Activated CD8-positive, alpha-beta T cell treated with anti-CD3 and anti-CD28 coated beads for 36 hours (primary cell): Measurements from ENCODE around the gene SMARCD2. TPM values are rescaled to one million over a fixed set of nuclear protein-coding genes. Genes with fewer than 3 reads are reported as not detected.

Experiments
- ATAC-seq: fragments of 200-7000 bp; cut with Tn5 transposase; one replicate; pipeline ENCODE4 v1.10.0; 2021; ENCODE audit warnings: mild to moderate bottlenecking, moderate library complexity
- CTCF ChIA-PET: fragments of 350-600 bp; sonication (Branson Sonifier 250); formaldehyde crosslinking; loops from one replicate; lab custom pipeline; 2021; ENCODE audit warnings: antibody characterized with exemption; lab: Charles Lee
- POLR2A ChIA-PET: fragments of 350-600 bp; sonication (Branson Sonifier 250); formaldehyde crosslinking; loops from one replicate; lab custom pipeline; 2021; ENCODE audit warnings: antibody characterized with exemption; lab: Charles Lee
- DNase-seq: peaks from one replicate; pipeline ENCODE4 v3.0.0-alpha.2; 2020
- H3K27ac Mint-ChIP-seq: one replicate; pipeline ENCODE4 v1.8.0; 2021; ENCODE audit warnings: mild to moderate bottlenecking, mixed read lengths
- H3K27me3 Mint-ChIP-seq: one replicate; pipeline ENCODE4 v1.8.0; 2021; ENCODE audit warnings: mixed read lengths
- H3K36me3 Mint-ChIP-seq: one replicate; pipeline ENCODE4 v1.8.0; 2021; ENCODE audit warnings: low read depth, mixed read lengths
- H3K4me1 Mint-ChIP-seq: one replicate; pipeline ENCODE4 v1.8.0; 2021; ENCODE audit warnings: low read depth, mixed read lengths
- H3K4me3 Mint-ChIP-seq: one replicate; pipeline ENCODE4 v1.8.0; 2021; ENCODE audit warnings: mild to moderate bottlenecking, moderate library complexity, mixed read lengths
- H3K9me3 Mint-ChIP-seq: one replicate; pipeline ENCODE4 v1.8.0; 2021; ENCODE audit warnings: mixed read lengths
- CTCF ChIP-seq: fragments of 200-600 bp; IDR thresholded peaks from one replicate; pipeline ENCODE4 v1.8.0; 2022; ENCODE audit warnings: antibody characterized with exemption, mild to moderate bottlenecking
- intact Hi-C: fragments of 100-400 bp; cut with micrococcal nuclease; formaldehyde crosslinking; loops from one replicate; pipeline ENCODE4 v1.10.0; 2022
- total RNA-seq, 2 experiments: library from RNA; stranded (reverse); gene quantifications; one replicate each; pipeline ENCODE4 v1.2.3, GENCODE V29; 2021

The SMARCD2 gene
- total RNA-seq, 2 experiments from 2014 or later = 99.4 to 103 TPM

DNA sequence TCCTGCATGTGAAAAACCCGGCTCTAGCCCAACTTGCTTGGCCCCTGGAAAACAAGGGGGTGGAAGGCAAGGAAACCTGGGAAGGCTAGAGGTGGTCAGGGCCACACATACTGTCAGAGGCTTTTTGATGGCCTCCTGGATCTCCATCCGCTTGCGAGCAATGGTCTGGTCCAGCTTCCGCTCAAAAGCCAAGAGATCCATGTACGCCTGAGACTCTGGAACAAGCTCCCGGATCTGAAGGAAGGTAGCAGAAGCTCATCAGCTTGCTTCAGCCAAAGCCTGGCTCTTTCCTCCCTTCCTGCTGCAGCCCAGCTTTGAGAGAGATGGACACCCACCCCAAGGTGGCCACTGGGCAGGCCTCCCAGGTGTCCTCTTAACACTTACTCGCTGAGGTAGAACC lies 5.7 kb downstream of the SMARCD2 start:
- no peak overlapping the region for H3K27ac Mint-ChIP-seq
- DNase-seq (no peak), ATAC-seq (no peak)
- CTCF ChIA-PET = interaction anchor here (0.8 to 1.1 kb wide), 3 partner anchors 9 to 411 kb away, joined by 3 read pairs; partner anchors contain the start of gene PSMC5
- H3K4me1 Mint-ChIP-seq = peaks cover 33% of the 10 kb centered on the region
- TF ChIP-seq CTCF = no peak
- peaks cover 40% of the 10 kb centered on the region for H3K36me3 Mint-ChIP-seq
- no peaks in the 10 kb centered on the region for H3K9me3 Mint-ChIP-seq
- intact Hi-C loops = no loop called here
- no peaks in the 10 kb centered on the region for H3K27me3 Mint-ChIP-seq
- POLR2A ChIA-PET = interaction anchor here (1.0 to 7.8 kb wide), 2 partner anchors 8 to 308 kb away, joined by 3 to 188 read pairs; partner anchors contain the start of genes FTSJ3 and PSMC5
- no peak overlapping the region for H3K4me3 Mint-ChIP-seq

DNA sequence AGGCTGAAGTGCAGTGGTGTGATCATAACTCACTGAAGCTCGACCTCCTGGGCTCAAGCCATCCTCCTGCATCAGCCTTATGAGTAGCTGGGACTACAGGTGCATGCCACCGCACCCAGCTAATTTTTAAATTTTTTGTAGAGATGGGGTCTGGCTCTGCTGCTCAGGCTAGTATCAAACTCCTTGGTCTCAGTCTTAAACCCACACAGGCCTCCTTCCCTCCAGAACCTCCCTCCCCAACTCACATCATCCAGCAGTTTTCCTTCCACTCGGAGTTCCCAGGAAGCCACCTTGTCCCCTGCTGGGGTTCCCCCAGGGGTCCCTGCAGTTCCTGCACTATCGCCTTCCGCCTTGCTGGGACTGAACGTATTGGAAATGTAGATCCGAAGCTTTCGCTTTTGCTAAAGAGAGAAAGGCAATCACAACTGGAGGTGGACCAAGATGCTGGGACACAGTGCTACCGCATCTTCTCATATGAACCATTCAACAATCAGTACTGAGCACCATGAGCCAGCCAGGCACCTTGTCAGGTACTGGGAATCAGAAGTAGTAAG lies 7.2 kb downstream of the SMARCD2 start:
- H3K27me3 Mint-ChIP-seq = no peaks in the 10 kb centered on the region
- POLR2A ChIA-PET = interaction anchor here (0.7 to 6.6 kb wide), 7 partner anchors 9 to 311 kb away, joined by 3 to 66 read pairs (median 3); no protein-coding TSS in a partner anchor
- no peak for TF ChIP-seq CTCF
- intact Hi-C loops = no loop called here
- peak overlapping the region; percentile 14 for H3K27ac Mint-ChIP-seq
- no peak for DNase-seq
- H3K4me1 Mint-ChIP-seq = peaks cover 41% of the 10 kb centered on the region
- CTCF ChIA-PET = interaction anchor here (0.6 to 4.0 kb wide), 10 partner anchors 8 to 137 kb away, joined by 3 to 15 read pairs (median 5); no protein-coding TSS in a partner anchor
- no peak overlapping the region for H3K4me3 Mint-ChIP-seq
- H3K9me3 Mint-ChIP-seq = no peaks in the 10 kb centered on the region
- no peak for ATAC-seq
- peaks cover 50% of the 10 kb centered on the region for H3K36me3 Mint-ChIP-seq

DNA sequence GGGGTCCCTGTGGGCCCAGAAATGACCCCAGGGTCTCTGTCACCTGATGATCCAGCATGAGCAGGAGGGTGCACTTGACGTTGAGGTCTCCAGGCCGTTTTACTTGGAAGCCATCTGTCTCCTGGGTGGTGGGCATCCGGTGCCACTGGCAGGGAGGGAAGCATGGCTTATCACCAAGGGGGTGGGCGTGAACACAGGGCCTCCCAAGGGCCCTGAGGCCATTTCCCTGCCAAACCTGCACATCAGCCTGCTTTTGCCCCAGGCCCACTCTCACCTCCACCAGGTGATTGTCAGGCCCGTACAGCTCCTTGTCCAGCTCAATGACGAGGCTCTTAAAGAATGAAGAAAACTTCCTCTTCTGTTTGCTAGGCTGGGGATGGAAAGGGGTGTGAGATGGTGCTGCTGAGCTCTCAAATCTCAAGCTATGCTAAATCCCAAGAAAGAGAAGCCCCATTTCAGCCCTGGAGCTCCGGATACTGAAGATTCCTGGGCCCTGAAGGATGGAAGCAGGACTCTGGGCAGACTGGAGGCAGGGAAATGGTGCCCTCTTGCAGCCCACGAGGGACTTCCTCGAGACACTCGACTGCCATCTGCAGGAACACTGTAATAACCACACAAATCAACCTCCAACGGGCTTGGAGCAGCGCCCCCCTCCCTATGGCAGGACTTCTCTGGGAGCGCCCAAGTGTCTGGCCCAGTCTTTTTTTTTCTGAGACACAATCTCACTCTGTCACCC lies 7.9 kb downstream of the SMARCD2 start:
- H3K4me1 Mint-ChIP-seq = peaks cover 47% of the 10 kb centered on the region
- H3K9me3 Mint-ChIP-seq = no peaks in the 10 kb centered on the region
- ATAC-seq (peak; percentile 83), DNase-seq (peak; percentile 61)
- CTCF ChIA-PET = interaction anchor here (0.7 to 4.0 kb wide), 16 partner anchors 9 to 171 kb away, joined by 3 to 15 read pairs (median 4); partner anchors contain the start of gene CCDC47
- peak; percentile 58 for TF ChIP-seq CTCF
- intact Hi-C loops = loop anchor here (5.0 kb wide), 1 partner anchor 137 kb away; no protein-coding TSS in a partner anchor
- POLR2A ChIA-PET = interaction anchor here (0.6 to 11.6 kb wide), 9 partner anchors 5 to 312 kb away, joined by 3 to 188 read pairs (median 3); partner anchors contain the start of gene SMARCD2
- peaks cover 56% of the 10 kb centered on the region for H3K36me3 Mint-ChIP-seq
- H3K27ac Mint-ChIP-seq = peak overlapping the region; percentile 69
- no peak overlapping the region for H3K4me3 Mint-ChIP-seq
- no peaks in the 10 kb centered on the region for H3K27me3 Mint-ChIP-seq

GRCh38 chr17:63833741-63834373 lies 8.6 kb downstream of the SMARCD2 start:
- Mint-ChIP-seq H3K36me3 (peaks cover 64% of the 10 kb centered on the region), H3K9me3 (no peaks in the 10 kb centered on the region), H3K4me1 (peaks cover 51% of the 10 kb centered on the region), H3K27me3 (no peaks in the 10 kb centered on the region), H3K27ac (no peak overlapping the region), H3K4me3 (no peak overlapping the region)
- POLR2A ChIA-PET = interaction anchor here (0.6 to 11.6 kb wide), 7 partner anchors 6 to 388 kb away, joined by 3 to 188 read pairs (median 4); partner anchors contain the start of genes CYB561, LIMD2 and SMARCD2
- no peak for DNase-seq
- intact Hi-C loops = loop anchor here (5.0 kb wide), 1 partner anchor 137 kb away; no protein-coding TSS in a partner anchor
- TF ChIP-seq CTCF = no peak
- CTCF ChIA-PET = interaction anchor here (0.7 to 4.0 kb wide), 15 partner anchors 10 to 170 kb away, joined by 3 to 15 read pairs (median 5); partner anchors contain the start of gene CCDC47
- no peak for ATAC-seq
